Activated gamma-delta T cell treated with anti-CD3 and anti-CD28 coated beads, Interleukin-2, amount 50 U/mL, for 16 hours (primary cell): ENCODE data around the gene SP140.
"Not testable (repeated sequence)": the region's sequence is repeated elsewhere in the genome, so short reads cannot be mapped to it uniquely, and the experiment has no call there.

Source experiments
- DNase-seq: peaks from one replicate; pipeline ENCODE4 v3.0.0-alpha.2; 2020; ENCODE audit warnings: low read depth

SP140 gene

DNA sequence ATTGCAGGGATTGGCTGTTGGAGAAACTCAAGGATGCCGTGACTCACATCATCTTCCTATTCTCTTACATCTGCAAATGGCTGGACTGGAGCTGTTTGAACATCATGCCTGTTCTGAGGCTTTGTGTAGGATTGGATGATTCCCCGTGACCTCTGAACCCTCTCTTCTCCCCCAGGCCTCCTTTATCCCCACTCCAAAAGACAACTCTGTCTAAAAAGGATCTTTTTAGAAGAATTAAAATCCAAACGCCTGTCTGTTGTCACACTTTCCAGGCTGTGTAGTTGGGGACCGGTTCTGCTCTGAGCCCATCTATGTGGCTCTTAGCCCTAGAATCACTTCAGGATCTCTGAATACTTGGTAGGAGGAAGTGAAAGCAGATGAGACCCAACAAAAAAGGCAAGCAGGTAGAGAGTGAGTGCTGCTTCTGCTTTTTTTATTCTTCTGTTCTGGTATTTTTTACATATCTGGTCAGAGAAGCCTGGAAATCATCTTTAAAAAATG is 565 bp downstream of the SP140 start:
- no peak for DNase-seq

DNA sequence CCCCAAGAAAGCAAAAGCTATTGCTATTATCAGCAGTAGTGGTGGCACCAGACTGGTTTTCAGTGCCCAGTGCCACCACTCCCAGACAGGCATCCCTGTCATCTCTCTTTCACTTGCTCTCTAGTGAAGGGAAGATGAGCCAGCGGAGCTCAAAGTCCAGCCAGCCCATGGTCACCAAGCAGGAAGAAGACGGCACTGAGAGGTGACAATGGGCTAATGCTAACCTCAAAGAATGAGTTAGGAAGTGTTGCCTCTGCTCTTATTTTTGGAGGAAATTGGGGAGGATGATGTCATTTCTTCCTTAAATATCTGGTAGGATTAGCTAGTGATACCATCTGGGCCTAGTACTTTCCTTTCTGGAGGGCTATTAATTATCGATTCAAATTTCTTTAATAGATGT is 1.7 kb downstream of the SP140 start:
- DNase-seq = no peak

DNA sequence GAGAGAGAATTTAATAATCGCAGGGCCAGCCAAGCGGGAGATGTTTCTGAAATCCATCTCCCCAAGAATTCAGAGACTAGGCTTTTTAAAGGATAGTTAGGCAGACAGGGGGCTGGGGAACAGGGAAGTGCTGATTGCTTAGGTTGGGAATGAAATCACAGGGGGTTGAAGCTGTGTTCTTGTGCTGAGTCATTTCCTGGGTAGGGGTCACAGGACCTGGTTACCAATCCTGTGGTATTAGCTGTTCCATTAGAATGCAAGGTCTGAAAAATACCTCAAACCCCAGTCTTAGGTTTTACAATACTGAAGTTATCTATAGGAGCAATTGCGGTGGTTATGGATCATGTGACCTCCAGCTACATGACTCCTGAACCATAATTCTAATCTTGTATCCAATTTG is 4.6 kb downstream of the SP140 start:
- no peak for DNase-seq

DNA sequence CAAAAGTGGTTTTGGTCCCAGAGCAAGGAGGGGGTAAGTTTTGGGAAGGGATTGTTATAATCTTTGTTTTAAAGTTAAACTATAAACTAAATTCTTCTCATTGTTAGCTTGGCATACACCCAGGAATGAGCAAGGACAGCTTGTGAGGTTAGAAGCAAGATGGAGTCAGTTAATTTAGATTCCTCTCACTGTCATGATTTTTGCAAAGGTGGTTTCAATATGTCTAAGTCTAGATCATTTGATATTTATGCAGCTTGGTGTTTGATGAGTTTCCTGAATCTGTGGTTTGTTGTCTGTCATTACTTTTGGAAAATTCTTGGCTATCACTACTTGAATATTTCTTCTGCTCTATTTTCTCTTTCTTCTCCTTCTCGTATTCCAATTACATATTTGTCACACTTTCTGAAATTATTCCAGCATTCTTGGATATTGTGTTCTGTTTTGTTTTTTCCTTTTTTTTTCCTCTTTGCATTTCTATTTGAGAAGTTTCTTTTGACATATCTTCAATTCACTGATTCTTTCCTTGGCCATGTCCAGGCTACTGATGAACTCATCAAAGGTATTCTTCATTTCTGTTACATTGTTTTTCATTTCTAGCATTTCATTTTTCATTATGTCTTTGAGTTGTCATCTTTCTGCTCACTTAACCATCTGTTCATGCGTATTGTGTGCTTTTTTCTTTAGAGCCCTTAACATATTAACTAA is 5.1 kb downstream of the SP140 start:
- DNase-seq = no peak

DNA sequence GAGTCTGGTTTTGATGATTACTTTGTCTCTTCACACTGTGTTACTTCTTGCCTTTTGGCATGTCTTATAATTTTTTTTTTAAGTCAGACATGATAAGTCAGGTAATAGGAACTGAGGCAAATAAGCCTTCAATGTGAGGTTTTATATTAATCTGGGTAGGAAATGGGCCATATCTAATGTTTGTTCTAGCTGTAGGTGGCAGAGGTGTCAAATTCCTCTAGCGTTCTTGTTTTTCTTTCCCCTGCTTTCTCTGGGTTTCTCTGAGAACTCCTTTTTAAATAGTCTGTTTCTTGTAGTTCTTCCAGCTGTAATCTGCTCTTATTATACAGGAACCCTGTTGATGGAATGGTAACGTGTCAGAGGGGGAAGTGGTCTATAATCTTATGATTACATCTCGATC is 5.7 kb downstream of the SP140 start:
- no peak for DNase-seq

DNA sequence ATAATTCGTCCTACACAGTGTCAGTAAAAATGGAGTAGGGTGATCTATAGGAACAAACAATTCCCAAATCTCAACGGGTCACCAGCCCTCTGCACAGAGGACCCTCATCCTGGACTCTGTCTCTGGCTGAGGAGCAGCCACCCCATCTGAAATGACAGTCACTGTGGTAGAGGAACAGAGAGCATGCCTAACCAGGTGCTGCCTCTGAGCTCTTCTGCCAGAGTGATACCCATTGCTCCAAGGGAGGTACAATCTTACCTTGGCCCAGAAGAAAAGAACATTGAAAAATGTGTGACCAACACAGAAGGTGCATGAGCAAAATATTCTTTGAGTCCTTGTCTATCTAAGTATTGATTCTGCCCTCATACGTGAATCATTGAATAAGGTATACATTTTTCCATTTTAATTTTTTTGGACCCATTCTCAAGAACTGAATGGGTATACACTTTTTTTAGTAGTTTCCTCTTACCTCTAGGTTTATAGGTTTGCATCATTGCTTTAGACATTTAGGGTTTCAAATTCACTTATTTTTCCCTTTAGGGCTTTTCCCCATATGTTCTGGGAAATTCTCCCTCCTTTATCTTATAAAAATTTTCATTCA is 8.7 kb downstream of the SP140 start:
- no peak for DNase-seq

DNA sequence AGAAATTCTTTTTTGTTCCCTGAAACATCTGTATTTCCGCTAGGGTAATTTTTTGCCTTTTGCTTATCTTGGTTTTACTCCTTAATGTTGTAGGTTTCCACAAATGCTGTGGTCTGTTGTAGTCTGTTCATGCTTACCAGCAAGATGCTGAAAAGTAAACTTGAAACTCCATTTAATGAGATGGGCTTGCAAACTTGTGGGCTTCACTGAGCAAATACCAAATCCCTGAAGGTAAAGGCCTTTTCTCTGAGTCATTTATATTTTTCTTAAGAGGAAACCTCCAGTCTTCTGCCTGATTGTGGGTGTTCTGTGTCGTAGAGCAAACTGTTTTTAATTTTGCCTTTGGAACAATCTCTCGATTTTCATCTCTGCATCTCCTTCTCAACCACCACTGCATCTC is 9.3 kb downstream of the SP140 start:
- no peak for DNase-seq

DNA sequence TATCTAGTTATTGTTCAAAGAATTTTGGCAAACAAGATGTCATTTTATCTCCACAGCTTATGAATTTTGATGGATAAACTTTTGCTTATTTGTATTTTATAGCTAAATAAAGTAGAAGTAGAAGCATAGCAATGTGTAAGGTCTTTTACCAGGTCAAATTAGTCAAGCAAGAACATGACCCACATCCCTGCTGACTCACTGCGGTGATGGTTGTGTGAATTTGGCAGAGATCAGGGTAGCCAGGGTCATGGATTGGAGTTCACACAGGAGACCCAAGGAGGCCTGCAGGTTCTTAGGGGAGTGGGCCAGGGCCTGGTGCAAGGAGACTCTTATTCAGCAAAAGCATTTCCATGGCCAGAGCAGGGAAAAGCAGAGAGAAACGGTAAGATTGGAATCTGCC is 18.7 kb downstream of the SP140 start:
- DNase-seq = no peak

DNA sequence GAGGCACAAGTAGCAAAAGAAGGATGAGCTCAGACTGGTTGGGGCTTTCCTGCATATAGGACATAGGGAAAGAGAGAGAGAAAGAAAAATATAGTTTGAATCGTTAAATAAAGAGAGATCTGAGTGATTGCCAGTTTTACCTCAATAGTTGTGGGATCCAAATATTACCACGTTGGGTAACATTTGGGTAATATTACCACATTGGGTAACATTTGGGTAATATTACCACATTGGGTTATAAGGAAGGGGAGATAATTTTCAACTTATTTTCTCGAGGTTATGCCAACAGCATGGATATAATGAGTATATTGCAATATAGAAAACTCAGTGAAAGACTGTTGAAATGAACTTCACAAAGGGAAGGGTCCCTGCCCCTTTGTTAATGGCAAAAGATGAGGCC is 20.7 kb downstream of the SP140 start:
- no peak for DNase-seq

DNA sequence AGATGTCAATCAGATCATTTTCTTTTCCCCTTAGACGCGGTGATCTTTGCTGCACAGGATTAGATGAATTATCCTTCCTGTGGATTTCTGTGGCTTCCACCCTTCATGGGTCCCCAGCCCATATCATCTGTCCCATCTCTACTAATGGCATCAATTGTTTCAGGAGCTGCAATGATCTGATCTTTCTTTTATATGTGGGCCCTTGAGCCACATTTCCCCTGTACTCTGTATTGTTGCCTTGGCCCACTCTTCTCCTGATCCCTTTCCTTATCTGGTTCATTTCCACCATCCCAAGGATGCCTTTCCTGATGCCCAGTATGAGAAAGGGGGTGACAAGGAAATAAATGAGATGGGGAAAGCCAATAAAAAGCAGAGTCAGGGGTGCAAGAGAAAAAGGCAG is 24.7 kb downstream of the SP140 start:
- no peak for DNase-seq

DNA sequence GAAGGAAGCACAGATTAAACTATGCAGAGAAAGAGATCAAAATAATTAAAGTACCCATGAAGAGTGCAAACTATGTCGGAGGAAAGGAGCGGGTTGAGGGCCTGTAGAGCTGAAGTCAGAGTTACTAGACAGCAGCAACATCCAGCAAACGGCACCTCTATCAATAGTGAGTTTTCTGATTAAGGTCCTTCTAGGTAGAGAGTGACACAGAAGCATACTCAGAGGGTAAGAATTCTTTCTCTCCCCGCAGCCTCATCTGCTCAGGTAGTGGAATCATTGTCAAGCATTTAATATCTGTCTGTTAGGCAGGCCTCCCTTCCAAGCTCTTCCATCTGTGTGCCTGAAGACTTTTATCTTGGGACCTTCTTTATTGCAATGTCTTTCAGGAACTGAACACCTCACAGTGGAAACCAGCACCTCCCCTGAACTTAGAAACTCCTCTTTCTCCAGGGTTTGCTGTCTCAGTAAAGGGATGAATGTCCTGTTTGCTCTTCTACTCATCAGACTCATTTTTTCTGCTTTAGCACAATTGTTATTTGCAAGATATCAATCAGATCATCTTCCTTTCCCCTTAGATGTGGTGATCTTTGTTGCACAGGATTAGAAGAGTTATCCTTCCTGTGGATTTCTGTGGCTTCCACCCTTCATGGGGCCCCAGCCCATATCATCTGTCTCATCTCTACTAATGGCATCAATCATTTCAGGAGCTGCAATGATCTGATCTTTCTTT is 28.8 kb downstream of the SP140 start:
- no peak for DNase-seq

DNA sequence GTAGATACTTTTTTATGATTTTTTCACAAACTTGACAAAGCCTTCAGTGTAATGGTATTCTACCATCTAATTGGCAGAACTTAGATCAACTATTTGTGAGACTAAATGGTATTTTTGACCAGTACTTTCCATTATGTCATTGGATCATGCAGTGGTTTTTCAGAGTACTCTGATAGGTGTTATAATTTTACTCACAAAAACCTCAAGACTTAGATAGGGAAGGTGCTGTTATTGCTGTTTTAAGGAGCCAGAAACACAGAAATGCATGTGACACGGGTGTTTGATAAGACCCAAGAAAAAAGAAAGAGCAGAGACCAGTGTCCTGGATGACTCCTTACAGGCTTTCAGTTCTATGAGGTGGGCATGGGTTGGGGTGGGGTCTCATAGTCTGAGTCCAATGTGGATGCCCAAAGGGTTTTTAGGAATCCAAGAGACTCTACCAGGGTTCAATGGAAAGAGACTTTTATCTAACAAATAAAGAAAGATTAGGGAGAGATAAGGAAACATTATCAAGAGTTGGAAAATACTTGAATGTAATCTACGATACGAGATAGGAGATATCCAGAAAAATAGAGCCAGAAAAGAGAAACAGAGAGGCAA is 31.3 kb downstream of the SP140 start:
- no peak for DNase-seq

DNA sequence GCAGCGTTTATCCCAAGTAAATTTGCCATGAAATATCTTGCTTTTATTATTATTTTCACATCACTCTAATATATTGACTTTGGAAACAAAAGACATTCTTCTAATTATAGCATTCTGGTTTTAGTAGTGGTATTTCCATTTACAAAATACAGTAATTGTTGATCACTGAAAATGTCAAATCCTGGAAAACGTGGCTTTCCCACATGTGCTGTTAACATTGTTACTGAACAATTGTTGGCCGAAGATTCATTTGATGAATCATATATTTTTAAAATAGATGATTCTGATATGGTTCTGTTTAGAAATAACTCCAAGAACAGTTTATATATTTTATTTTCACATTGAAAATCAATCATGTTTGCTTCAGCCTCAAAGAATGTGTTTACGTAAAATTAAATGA is 32.9 kb downstream of the SP140 start:
- no peak for DNase-seq

DNA sequence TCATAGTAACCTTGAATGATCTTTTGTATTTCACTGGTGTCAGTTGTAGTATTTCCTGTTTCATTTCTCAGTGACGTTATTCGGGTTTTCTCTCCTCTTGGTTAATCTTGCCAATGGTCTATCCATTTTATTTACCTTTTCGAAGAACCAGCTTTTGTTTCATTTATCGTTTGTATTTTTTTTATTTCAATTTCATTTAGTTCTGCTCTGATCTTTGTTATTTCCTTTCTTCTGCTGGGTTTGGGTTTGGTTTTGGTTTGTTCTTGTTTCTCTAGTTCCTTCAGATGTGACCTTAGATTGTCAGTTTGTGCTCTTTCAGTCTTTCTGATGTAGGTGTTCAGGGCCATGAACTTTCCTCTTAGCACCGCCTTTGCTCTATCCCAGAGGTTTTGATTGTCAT is 36.7 kb downstream of the SP140 start:
- DNase-seq = no peak

DNA sequence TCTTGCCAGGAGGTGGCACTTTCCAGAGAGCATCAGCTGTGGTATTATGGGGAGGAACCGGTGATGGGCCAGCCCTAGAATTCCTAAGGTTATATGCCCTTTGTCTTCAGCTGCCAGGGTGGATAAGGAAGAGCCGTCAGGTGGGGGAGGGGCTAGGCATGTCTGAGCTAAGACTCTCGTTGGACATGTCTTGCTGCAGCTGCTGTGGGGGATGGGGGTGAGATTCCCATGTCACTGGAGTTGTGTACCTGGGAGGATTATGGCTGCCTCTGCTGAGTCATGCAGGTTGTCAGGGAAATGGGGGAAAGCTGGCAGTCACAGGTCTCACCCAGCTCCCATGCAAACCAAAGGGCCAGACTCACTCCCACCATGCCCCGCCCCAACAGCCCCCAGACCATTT is 39.4 kb downstream of the SP140 start:
- not testable (repeated sequence) for DNase-seq

DNA sequence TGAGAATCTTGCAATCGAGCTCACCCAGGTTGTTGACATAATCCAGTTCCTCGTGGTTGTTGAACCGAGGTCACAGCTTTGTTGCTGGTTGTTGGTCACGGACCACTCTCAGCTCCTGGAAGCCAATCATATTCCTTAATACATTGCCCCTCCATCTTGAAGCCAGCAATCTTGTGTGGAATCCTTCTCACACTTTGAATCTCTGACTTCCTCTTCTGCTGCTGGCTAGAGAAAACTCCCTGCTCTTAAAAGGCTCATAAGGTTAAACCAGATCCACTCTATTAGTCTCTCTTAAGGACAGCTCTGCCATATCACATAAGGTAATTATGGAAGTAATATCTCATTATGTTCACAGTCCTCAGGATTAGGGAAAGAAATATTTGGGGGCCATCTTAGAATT is 41.1 kb downstream of the SP140 start:
- no peak for DNase-seq

DNA sequence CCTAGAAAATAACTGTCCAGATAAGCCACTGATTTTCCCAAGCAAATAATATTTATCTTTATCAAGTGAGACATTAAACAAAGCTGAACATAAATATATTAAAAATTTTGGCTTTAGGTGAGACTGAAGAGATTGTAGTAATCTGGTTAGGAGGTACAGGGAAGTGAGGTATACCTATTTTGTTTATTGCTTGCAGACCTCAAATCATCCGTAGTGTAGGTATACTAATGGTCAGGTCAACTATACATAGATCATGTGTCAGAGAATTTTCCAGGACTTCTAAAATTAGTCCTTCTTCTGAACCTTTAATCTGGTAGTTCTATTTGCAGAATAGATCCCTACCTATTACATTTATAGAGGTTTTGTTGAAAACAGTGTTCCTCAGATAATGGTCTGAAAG is 41.5 kb downstream of the SP140 start:
- DNase-seq = no peak

DNA sequence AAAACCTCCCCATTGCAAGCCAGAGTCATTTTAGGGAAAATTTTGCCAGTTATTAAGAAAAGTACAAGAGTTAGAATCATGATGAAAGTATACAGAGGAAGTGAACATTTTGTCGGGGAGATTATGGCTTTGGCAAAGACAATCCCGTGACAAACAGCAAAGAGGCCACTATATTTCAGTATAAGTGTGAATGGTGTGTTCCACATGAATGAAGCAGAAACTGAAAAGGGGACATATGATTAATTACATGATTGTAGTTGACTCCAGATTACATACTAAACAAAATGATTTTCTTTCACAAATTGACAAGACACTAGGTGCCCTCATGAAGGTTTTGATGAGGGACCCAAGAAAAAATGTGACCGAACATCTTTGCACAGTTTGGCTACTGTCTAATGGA is 42.0 kb downstream of the SP140 start:
- DNase-seq = no peak

DNA sequence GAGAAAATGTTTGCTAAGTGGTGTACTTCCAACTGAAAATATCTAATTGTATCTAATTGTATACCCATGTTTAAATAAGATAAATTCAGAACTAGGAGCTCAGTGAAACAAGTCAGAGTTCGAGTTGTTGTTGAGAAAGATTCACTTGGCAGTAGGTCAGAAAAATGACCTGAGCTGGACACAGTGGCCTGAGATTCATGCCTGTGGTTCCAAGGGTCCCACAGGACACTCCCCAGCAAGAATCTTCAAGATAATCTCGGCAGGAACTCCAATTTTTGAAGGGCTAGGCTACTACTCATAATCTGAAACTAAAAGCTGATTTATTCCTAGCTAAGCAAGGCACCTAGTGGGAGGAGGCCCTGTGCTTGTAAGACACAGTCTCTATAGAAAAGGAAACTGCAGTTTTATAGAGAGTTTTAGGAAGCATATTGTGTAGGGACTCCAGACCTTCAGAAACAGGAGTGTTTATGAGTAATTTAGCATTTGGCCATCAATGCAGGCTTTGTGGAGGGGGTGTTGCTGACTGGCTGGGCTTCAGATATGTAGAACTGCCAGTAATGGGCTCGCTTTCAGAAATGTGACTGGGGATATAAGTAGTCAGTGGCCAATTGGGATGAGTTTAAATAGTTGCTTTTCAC is 43.2 kb downstream of the SP140 start:
- DNase-seq = no peak

DNA sequence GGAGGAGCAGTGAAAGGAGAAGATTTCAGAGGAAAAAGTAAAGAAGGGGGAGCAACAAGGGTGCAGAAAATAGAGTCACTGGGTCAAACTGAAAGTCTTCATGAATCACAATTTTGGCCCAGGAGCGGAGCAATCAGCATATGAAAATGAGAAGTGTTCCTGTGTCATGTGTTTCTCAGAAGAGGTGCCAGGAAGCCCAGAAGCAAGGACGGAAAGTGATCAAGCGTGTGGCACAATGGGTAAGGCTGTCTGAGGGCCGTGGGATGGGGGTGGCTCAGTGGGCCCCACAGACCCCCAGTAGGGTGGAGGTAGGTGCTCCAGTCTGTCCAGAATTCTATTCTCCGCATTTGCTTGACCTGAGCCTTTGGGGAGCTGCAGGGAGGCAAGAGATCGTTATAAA is 44.2 kb downstream of the SP140 start:
- no peak for DNase-seq

DNA sequence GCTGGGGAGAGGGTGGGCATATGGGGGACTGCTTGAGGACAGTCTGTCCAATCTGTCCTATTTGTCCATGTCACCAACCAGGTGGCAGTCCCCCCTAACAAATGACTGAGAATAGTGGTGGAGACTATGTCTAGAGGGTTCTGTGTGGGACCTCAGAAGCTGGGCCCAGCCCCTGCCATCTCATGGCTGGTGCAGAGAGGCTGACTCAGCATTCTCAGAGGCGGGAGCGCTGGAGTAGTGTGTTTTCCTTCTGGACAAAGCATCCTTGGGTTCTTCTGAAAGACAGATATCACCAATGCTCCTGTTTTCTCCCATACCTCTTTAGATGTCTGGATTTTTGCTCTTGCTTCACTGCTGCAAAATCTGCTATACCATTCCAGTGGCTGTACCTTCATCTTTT is 57.4 kb downstream of the SP140 start:
- DNase-seq = no peak

DNA sequence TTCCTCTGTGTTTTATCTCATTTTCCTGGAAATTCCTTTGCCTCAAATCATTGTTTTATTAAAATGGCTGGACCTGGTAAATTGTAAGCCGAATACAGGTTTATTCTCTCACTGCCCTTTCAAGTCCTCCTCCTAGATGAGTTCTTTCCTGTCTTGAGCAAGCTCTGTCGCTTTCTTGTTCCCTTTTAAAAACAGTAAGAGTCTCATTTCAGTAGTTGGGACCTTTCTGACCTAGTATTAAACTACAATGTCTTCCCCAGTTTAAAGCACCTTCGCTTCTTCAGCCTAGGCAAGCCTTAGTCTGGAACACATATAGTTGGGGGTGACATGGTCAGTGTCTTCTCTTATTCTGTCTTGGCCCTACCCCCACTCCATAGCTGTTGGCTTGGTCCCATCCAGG is 60.5 kb downstream of the SP140 start:
- DNase-seq = no peak

DNA sequence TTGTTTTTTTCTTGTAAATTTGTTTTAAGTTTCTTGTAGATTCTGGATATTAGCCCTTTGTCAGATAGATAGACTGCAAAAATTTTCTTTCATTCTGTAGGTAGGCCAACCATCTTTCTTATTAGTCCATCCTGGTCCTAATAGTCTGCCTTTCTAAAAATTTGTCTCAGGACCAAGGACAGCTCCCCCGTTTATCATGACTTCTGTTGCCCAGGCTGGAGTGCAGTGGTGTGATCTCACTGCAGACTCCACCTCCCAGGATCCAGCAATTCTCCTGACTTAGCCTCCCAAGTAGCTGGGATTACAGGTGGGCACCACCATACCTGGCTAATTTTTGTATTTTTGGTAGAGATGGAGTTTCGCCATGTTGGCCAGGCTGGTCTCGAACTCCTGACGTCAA is 63.8 kb downstream of the SP140 start:
- DNase-seq = not testable (repeated sequence)
